Coronary artery (tissue), 2 donors: ENCODE results near the gene CDCP2.
"Not testable (repeated sequence)": the region's sequence is repeated elsewhere in the genome, so short reads cannot be mapped to it uniquely, and the experiment has no call there.

Source experiments
- DNase-seq: peaks from one replicate; pipeline ENCODE4 v3.0.0-alpha.2; 2017; ENCODE audit warnings: low spot score
- H3K27ac ChIP-seq, 2 donors: fragments of 200-600 bp; sonication (generic); one replicate each; pipeline ENCODE4 v1.5.1; 2016 to 2019
- H3K4me3 ChIP-seq: fragments of 200-600 bp; sonication (generic); 2 replicates; pipeline ENCODE4 v1.5.1; 2016; ENCODE audit warnings: mild to moderate bottlenecking, moderate library complexity
- CTCF ChIP-seq: fragments of 200-600 bp; sonication (generic); IDR thresholded peaks from one replicate; pipeline ENCODE4 v1.5.1; 2019; ENCODE audit warnings: antibody characterized with exemption

The CDCP2 gene

GRCh38 chr1:54103414-54103813 lies 49.4 kb downstream of the CDCP2 start:
- Histone ChIP-seq H3K4me3 (no peak overlapping the region), H3K27ac (no peak overlapping the region)
- DNase-seq: no peak
- TF ChIP-seq CTCF: no peak

GRCh38 chr1:54100500-54100899 lies 52.3 kb downstream of the CDCP2 start:
- no peak overlapping the region for H3K4me3 ChIP-seq
- TF ChIP-seq CTCF: no peak
- no peak for DNase-seq
- H3K27ac ChIP-seq: no peak overlapping the region

- H3K27ac ChIP-seq: no peak overlapping the region
- DNase-seq: no peak
- no peak overlapping the region for H3K4me3 ChIP-seq
- TF ChIP-seq CTCF: no peak
These were observed 53.7 kb downstream of the CDCP2 start for GRCh38 chr1:54099061-54099610.

GRCh38 chr1:54096877-54097240 lies 55.9 kb downstream of the CDCP2 start:
- no peak overlapping the region for H3K27ac ChIP-seq
- no peak for TF ChIP-seq CTCF
- no peak for DNase-seq
- H3K4me3 ChIP-seq: no peak overlapping the region

- no peak for DNase-seq
- TF ChIP-seq CTCF: no peak
- Histone ChIP-seq H3K27ac (no peak overlapping the region), H3K4me3 (no peak overlapping the region)
These were observed 56.4 kb downstream of the CDCP2 start for GRCh38 chr1:54096227-54096876.

GRCh38 chr1:54095546-54096226 lies 57.1 kb downstream of the CDCP2 start:
- no peak for DNase-seq
- Histone ChIP-seq H3K4me3 (no peak overlapping the region), H3K27ac (no peak overlapping the region)
- TF ChIP-seq CTCF: no peak

- not testable (repeated sequence) for DNase-seq, H3K4me3 ChIP-seq, H3K27ac ChIP-seq
These were observed 58.1 kb downstream of the CDCP2 start for GRCh38 chr1:54094730-54095105.
